ENCODE measurements around the gene SPTBN5. TPM values are rescaled to one million over a fixed set of nuclear protein-coding genes. Genes with fewer than 3 reads are reported as not detected.
"Not testable (repeated sequence)": the region's sequence is repeated elsewhere in the genome, so short reads cannot be mapped to it uniquely, and the experiment has no call there.

The SPTBN5 gene
- total RNA-seq, 2 experiments from 2014 or later: 0.16 to 0.21 TPM

DNA sequence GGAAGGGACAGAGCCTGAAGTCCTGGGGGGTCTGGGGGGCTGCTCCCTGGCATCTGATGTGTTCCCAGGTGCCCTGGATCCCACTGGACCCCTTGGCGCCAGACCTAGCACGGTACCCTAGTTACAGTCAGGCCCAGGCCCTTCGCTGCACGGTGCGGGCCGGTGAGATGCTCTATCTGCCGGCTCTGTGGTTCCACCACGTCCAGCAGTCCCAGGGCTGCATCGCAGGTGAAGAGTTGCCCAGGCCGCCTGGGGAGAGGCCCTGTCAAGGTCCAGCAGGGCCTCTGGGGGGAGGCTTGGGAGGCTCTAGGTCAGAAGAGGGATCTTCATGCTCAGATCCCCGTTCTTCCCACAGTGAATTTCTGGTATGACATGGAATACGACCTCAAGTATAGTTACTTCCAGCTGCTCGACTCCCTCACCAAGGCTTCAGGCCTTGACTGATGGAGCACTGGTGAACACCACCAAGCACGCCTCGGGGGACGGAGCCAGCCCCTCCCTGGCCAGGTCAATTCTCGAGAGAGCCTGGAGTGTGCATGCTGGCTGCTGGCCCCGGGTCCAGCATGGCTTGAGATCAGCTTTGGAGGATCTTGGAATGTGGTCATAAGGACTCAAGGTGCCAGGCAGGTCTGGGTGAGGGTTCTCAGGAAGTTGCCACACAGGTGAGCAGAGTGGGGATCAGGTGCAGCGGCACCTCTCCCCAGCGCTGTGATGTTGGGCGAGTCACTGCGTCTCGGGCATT is 57.0 kb downstream of the SPTBN5 start:
- no peak for ATAC-seq
- Mint-ChIP-seq H3K27ac (no peak overlapping the region), H3K4me3 (no peak overlapping the region)

DNA sequence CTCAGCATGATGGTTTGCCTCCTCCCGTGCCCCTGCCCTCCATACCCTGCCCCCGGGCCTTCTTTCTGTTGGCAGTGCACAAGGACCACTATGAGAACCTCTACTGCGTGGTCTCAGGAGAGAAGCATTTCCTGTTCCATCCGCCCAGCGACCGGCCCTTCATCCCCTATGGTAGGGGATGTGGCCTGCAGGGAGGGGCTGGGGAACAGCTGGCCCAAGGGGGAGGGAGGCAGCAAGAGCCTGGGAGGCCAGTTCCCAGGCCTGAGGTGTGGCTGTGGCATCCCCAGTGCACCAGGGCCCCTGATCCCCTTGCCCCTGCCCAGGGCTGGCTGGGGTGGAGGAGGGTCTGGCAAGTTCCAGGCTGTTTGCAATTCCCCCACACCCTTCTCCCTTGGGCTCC is 57.8 kb downstream of the SPTBN5 start:
- H3K4me1 Mint-ChIP-seq (ENCODE audit: low read depth): peaks cover 43% of the 10 kb centered on the region
- CTCF ChIA-PET: no interaction called here
- no peak overlapping the region for H3K27ac Mint-ChIP-seq

More for the DNA sequence above, 57.0 kb downstream of the SPTBN5 start:
- H3K4me1 Mint-ChIP-seq (ENCODE audit: low read depth): peaks cover 35% of the 10 kb centered on the region
- ChIA-PET POLR2A (no interaction called here), CTCF (interaction anchor here (0.6 to 1.9 kb wide), 2 partner anchors 26 to 63 kb away, joined by 3 to 5 read pairs; partner anchors contain the start of gene MAPKBP1)
- H3K27me3 Mint-ChIP-seq (ENCODE audit: low read depth): no peaks in the 10 kb centered on the region
- peaks cover 16% of the 10 kb centered on the region for H3K36me3 Mint-ChIP-seq (ENCODE audit: low read depth)
- no peak for DNase-seq
- H3K9me3 Mint-ChIP-seq (ENCODE audit: insufficient read depth): no peaks in the 10 kb centered on the region

GRCh38 chr15:41834096-41834495 is 59.8 kb downstream of the SPTBN5 start:
- no peaks in the 10 kb centered on the region for H3K9me3 Mint-ChIP-seq (ENCODE audit: insufficient read depth)

More for the DNA sequence above, 57.8 kb downstream of the SPTBN5 start:
- ATAC-seq (no peak), DNase-seq (no peak)
- Mint-ChIP-seq H3K4me3 (no peak overlapping the region), H3K36me3 (ENCODE audit: low read depth) (peaks cover 19% of the 10 kb centered on the region), H3K27me3 (ENCODE audit: low read depth) (no peaks in the 10 kb centered on the region), H3K9me3 (ENCODE audit: insufficient read depth) (no peaks in the 10 kb centered on the region)
- POLR2A ChIA-PET: no interaction called here

DNA sequence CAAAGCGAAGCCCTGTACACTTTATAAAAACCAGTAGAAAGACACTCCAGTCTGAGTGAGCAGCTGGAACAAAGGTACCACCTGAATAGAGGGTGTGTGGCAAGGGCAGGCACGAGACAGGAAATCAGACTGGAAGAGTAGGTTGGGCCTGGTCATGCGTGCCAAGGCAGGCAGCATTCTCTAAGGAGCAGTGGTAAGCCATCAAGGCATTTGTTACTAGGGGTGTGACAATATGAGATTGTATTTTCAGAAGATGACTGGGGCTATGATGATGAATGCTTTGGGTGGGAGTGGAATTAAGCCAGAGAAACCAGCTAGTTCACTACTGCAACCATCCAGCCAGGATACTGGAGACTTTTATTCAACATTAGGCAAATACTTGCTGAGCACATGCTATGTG is 61.0 kb downstream of the SPTBN5 start:
- Mint-ChIP-seq H3K9me3 (ENCODE audit: insufficient read depth) (no peaks in the 10 kb centered on the region), H3K4me3 (no peak overlapping the region), H3K27me3 (ENCODE audit: low read depth) (no peaks in the 10 kb centered on the region), H3K36me3 (ENCODE audit: low read depth) (peaks cover 21% of the 10 kb centered on the region), H3K27ac (no peak overlapping the region), H3K4me1 (ENCODE audit: low read depth) (peaks cover 64% of the 10 kb centered on the region)
- DNase-seq (no peak), ATAC-seq (no peak)
- ChIA-PET POLR2A (no interaction called here), CTCF (interaction anchor here (1.3 to 4.3 kb wide), 4 partner anchors 59 to 104 kb away, joined by 3 to 36 read pairs (median 4); partner anchors contain the start of gene MAPKBP1)

More at GRCh38 chr15:41834096-41834495, 59.8 kb downstream of the SPTBN5 start:
- Mint-ChIP-seq H3K27ac (no peak overlapping the region), H3K4me3 (no peak overlapping the region), H3K36me3 (ENCODE audit: low read depth) (peaks cover 21% of the 10 kb centered on the region), H3K27me3 (ENCODE audit: low read depth) (no peaks in the 10 kb centered on the region), H3K4me1 (ENCODE audit: low read depth) (peaks cover 58% of the 10 kb centered on the region)
- no peak for ATAC-seq
- no peak for DNase-seq
- ChIA-PET POLR2A (no interaction called here), CTCF (interaction anchor here (4.3 kb wide), 1 partner anchor 60 kb away, joined by 36 read pairs; the partner anchor contains the start of gene MAPKBP1)

DNA sequence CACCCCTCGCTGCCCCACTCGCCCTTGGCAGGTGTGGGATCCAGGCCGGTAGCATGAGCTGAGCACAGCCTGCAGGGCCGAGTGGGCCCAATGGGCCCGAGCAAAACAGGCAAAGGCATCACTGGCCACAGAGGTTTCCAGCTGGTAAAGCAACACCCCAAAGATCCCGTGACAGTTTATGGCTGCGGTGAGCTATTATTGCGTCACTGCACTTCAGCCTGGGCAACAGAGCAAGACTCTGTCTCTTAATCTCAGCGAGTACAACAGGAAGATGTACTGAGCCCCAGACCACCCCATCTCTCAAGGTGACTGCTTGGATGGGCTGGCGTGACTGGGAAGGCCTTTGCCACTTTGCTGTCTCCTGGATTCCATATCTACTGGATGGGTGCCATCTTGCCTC is 61.6 kb downstream of the SPTBN5 start:
- ATAC-seq (no peak), DNase-seq (no peak)
- Mint-ChIP-seq H3K4me3 (no peak overlapping the region), H3K27ac (peak overlapping the region; percentile 77), H3K4me1 (ENCODE audit: low read depth) (peaks cover 68% of the 10 kb centered on the region), H3K27me3 (ENCODE audit: low read depth) (no peaks in the 10 kb centered on the region), H3K9me3 (ENCODE audit: insufficient read depth) (no peaks in the 10 kb centered on the region), H3K36me3 (ENCODE audit: low read depth) (peaks cover 21% of the 10 kb centered on the region)
- ChIA-PET CTCF (interaction anchor here (1.1 to 4.3 kb wide), 9 partner anchors 21 to 105 kb away, joined by 3 to 36 read pairs (median 5); partner anchors contain the start of gene MAPKBP1), POLR2A (interaction anchor here (0.7 to 1.7 kb wide), 2 partner anchors 14 to 30 kb away, joined by 3 to 5 read pairs; no protein-coding TSS in a partner anchor)

- ChIA-PET CTCF (interaction anchor here (1.1 to 4.3 kb wide), 8 partner anchors 20 to 106 kb away, joined by 3 to 36 read pairs (median 5); partner anchors contain the start of gene MAPKBP1), POLR2A (interaction anchor here (1.1 to 1.7 kb wide), 2 partner anchors 15 to 57 kb away, joined by 3 to 5 read pairs; partner anchors contain the start of gene MAPKBP1)
- not testable (repeated sequence) for H3K27me3 Mint-ChIP-seq (ENCODE audit: low read depth); H3K9me3 Mint-ChIP-seq (ENCODE audit: insufficient read depth)
- DNase-seq (peak; percentile 90), ATAC-seq (peak; percentile 48)
- Mint-ChIP-seq H3K4me3 (peak overlapping the region; percentile 30), H3K4me1 (ENCODE audit: low read depth) (peaks cover 72% of the 10 kb centered on the region), H3K27ac (peak overlapping the region; percentile 77), H3K36me3 (ENCODE audit: low read depth) (peaks cover 20% of the 10 kb centered on the region)
Observed at GRCh38 chr15:41831291-41831690, 62.6 kb downstream of the SPTBN5 start.

DNA sequence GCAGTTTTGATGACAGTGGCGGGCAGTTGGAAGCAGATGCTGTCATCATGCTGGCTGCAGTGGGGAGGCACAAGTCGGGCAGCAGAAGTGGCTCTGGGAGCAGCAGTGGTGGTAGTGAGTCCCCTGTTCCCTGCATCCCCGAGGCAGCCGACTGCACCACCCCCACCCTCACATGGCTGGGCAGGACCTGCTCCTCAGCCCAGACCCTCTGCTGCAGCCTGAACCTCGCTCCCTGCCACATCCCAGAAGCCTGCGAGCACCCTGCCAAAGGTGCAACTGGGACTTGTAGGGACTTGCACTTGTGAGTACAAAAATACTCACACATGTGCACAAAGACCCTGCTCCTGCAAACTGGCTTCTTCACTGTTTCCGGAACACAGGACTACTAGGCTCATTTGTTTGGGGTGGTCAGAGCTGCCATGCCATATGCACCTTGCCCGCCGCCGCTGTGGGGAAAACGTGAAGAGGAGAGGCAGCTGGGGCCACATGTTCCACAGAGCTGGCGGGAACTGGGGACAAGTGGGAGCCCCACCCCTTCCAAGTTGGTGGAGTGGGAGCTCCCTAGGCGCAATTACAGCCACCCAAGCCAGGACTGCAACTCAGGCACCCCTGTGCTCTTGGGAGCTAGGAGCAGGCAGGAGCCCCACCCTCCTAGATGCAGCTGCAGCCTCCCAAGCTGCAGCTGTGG is 63.8 kb downstream of the SPTBN5 start:
- H3K4me3 Mint-ChIP-seq: no peak overlapping the region
- H3K4me1 Mint-ChIP-seq (ENCODE audit: low read depth): peaks cover 65% of the 10 kb centered on the region
- no peaks in the 10 kb centered on the region for H3K9me3 Mint-ChIP-seq (ENCODE audit: insufficient read depth)
- no peak for DNase-seq
- peaks cover 20% of the 10 kb centered on the region for H3K36me3 Mint-ChIP-seq (ENCODE audit: low read depth)
- ATAC-seq: no peak
- peak overlapping the region; percentile 35 for H3K27ac Mint-ChIP-seq
- no peaks in the 10 kb centered on the region for H3K27me3 Mint-ChIP-seq (ENCODE audit: low read depth)
- POLR2A ChIA-PET: interaction anchor here (1.7 kb wide), 1 partner anchor 16 kb away, joined by 5 read pairs; no protein-coding TSS in a partner anchor
- CTCF ChIA-PET: interaction anchor here (4.3 kb wide), 1 partner anchor 56 kb away, joined by 36 read pairs; the partner anchor contains the start of gene MAPKBP1

GRCh38 chr15:41828807-41829141 is 65.1 kb downstream of the SPTBN5 start:
- ChIA-PET CTCF (interaction anchor here (0.9 to 4.1 kb wide), 4 partner anchors 17 to 108 kb away, joined by 3 to 23 read pairs (median 6); partner anchors contain the start of gene MAPKBP1), POLR2A (interaction anchor here (0.7 to 1.6 kb wide), 2 partner anchors 24 to 161 kb away, joined by 3 read pairs; no protein-coding TSS in a partner anchor)
- Mint-ChIP-seq H3K4me3 (peak overlapping the region; percentile 86), H3K27me3 (ENCODE audit: low read depth) (no peaks in the 10 kb centered on the region), H3K27ac (peak overlapping the region; percentile 72), H3K4me1 (ENCODE audit: low read depth) (peaks cover 54% of the 10 kb centered on the region), H3K36me3 (ENCODE audit: low read depth) (peaks cover 27% of the 10 kb centered on the region), H3K9me3 (ENCODE audit: insufficient read depth) (no peaks in the 10 kb centered on the region)
- ATAC-seq: no peak
- DNase-seq: no peak

- DNase-seq (peak; percentile 96), ATAC-seq (peak; percentile 87)
- POLR2A ChIA-PET: interaction anchor here (0.7 to 1.6 kb wide), 2 partner anchors 25 to 160 kb away, joined by 3 read pairs; no protein-coding TSS in a partner anchor
- Mint-ChIP-seq H3K4me3 (peak within 1 kb of the TSS; percentile 86), H3K27ac (peak within 1 kb of the TSS; percentile 87), H3K36me3 (ENCODE audit: low read depth) (peaks cover 25% of the 10 kb centered on the region), H3K4me1 (ENCODE audit: low read depth) (peaks cover 50% of the 10 kb centered on the region), H3K9me3 (ENCODE audit: insufficient read depth) (no peaks in the 10 kb centered on the region), H3K27me3 (ENCODE audit: low read depth) (no peaks in the 10 kb centered on the region)
- CTCF ChIA-PET: interaction anchor here (0.9 to 4.1 kb wide), 5 partner anchors 16 to 108 kb away, joined by 3 to 23 read pairs (median 5); partner anchors contain the start of gene MAPKBP1
Observed at GRCh38 chr15:41827880-41828806, 65.7 kb downstream of the SPTBN5 start, which contains the start of gene JMJD7. Gene JMJD7 (plus strand): TSS chr15:41828092. CDS start chr15:41828125, 33 bp downstream.

- POLR2A ChIA-PET: interaction anchor here (0.8 to 1.6 kb wide), 2 partner anchors 26 to 54 kb away, joined by 3 read pairs; partner anchors contain the start of gene MAPKBP1
- ATAC-seq (peak; percentile 4), DNase-seq (peak; percentile 32)
- H3K27ac Mint-ChIP-seq: peak overlapping the region; percentile 87
- H3K27me3 Mint-ChIP-seq (ENCODE audit: low read depth): no peaks in the 10 kb centered on the region
- peaks cover 42% of the 10 kb centered on the region for H3K4me1 Mint-ChIP-seq (ENCODE audit: low read depth)
- peak overlapping the region; percentile 86 for H3K4me3 Mint-ChIP-seq
- H3K36me3 Mint-ChIP-seq (ENCODE audit: low read depth): peaks cover 19% of the 10 kb centered on the region
- CTCF ChIA-PET: interaction anchor here (0.8 to 4.1 kb wide), 4 partner anchors 17 to 109 kb away, joined by 4 to 23 read pairs (median 6); partner anchors contain the start of gene MAPKBP1
- H3K9me3 Mint-ChIP-seq (ENCODE audit: insufficient read depth): no peaks in the 10 kb centered on the region
Observed at GRCh38 chr15:41827290-41827879, 66.5 kb downstream of the SPTBN5 start.

All from activated CD8-positive, alpha-beta T cell treated with anti-CD3 and anti-CD28 coated beads, Interleukin-2, amount 10 ng/mL, durations not matched to agents 7 days and 5 days (primary cell).